Fibroblast of gingiva (primary cell): ENCODE measurements around the gene UGT1A6.

Source experiments
- DNase-seq: peaks from one replicate; pipeline ENCODE4 v3.0.0-alpha.2; 2011; ENCODE audit warnings: low read depth

The UGT1A6 gene

GRCh38 chr2:233819884-233820773 is 127.4 kb downstream of the UGT1A6 start:
- no peak for DNase-seq

- DNase-seq: no peak
Observed at GRCh38 chr2:233820774-233821105, 128.1 kb downstream of the UGT1A6 start.

GRCh38 chr2:233821196-233821595 is 128.5 kb downstream of the UGT1A6 start:
- no peak for DNase-seq

GRCh38 chr2:233821709-233822100 is 129.0 kb downstream of the UGT1A6 start:
- DNase-seq: no peak

- DNase-seq: no peak
Observed at GRCh38 chr2:233822101-233822771, 129.5 kb downstream of the UGT1A6 start.
